ENCODE measurements around the gene TAS2R42.

TAS2R42 gene

DNA sequence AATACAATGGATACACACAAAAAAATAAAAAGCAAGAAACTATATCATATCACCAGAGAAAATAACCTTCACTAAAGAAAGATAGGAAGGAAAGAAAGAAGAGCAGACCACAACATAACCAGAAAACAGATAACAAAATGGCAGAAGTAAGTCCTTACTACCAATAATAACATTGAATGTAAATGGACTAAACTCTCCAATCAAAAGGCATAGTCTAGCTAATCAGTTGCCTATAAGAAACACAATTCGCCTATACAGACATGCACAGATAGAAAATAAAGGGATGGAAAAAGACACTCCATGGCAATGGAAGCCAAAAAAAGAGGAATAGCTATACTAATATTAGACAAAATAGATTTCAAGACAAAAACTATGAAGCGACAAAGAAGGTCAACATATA is 43.4 kb downstream of the TAS2R42 start:
- no peak for DNase-seq

GRCh38 chr12:11136075-11136474 is 50.7 kb downstream of the TAS2R42 start:
- DNase-seq = no peak
